B cell (primary cell): ENCODE results near the gene HCN1. TPM values are rescaled to one million over a fixed set of nuclear protein-coding genes. Genes with fewer than 3 reads are reported as not detected.

Experiments used
- ATAC-seq: fragments of 200-7000 bp; cut with Tn5 transposase; one replicate; pipeline ENCODE4 v1.10.0; 2021; ENCODE audit warnings: low read depth, mild to moderate bottlenecking, moderate number of reproducible peaks, moderate library complexity
- CTCF ChIA-PET: fragments of 350-600 bp; sonication (Branson Sonifier 250); formaldehyde crosslinking; loops from one replicate; lab custom pipeline; 2021; ENCODE audit warnings: antibody characterized with exemption, inconsistent platforms; lab: Charles Lee
- POLR2A ChIA-PET: fragments of 350-600 bp; sonication (Branson Sonifier 250); formaldehyde crosslinking; loops from one replicate; lab custom pipeline; 2021; ENCODE audit warnings: antibody characterized with exemption; lab: Charles Lee
- DNase-seq: peaks from one replicate; pipeline ENCODE4 v3.0.0; 2013
- H2AFZ ChIP-seq: 2 replicates; pipeline ENCODE4 v1.6.1; 2012; ENCODE audit warnings: mild to moderate bottlenecking, low read depth, low read length; ENCODE audit not compliant: insufficient read depth, poor library complexity, severe bottlenecking
- H3K27ac ChIP-seq, 2 donors: 1 replicate in 1 of 2; 2 replicates in 1 of 2; pipeline ENCODE4 v1.5.1; 2012 to 2013; ENCODE audit warnings: low read length in 2 of 2, mild to moderate bottlenecking in 2 of 2, moderate library complexity in 1 of 2
- H3K27me3 ChIP-seq, 4 experiments: fragments of 200-600 bp in 1 of 4; sonication (generic) in 1 of 4; replicated peaks in 1 of 4; 1 replicate in 2 of 4; 2 replicates in 2 of 4; pipeline versions ENCODE4 v1.6.1 to v1.7.0; 2013 to 2016; ENCODE audit warnings: low read length in 3 of 4, mild to moderate bottlenecking in 2 of 4, mixed read lengths in 1 of 4, moderate library complexity in 1 of 4; ENCODE audit not compliant: insufficient read depth in 4 of 4, control insufficient read depth in 3 of 4; ENCODE audit errors: control extremely low read depth in 1 of 4
- H3K36me3 ChIP-seq, 2 experiments: replicated peaks in 1 of 2; 1 replicate in 1 of 2; 2 replicates in 1 of 2; pipeline versions ENCODE4 v1.6.1 to v1.7.1; 2013; ENCODE audit warnings: low read length in 1 of 2; ENCODE audit not compliant: insufficient read depth in 2 of 2, control insufficient read depth in 1 of 2; ENCODE audit errors: control extremely low read depth in 1 of 2, extremely low read depth in 1 of 2
- H3K4me1 ChIP-seq, 2 donors: fragments of 200-600 bp in 1 of 2; sonication (generic) in 1 of 2; 1 replicate in 1 of 2; 2 replicates in 1 of 2; pipeline versions ENCODE4 v1.5.1 to v1.6.1; 2013 to 2017; ENCODE audit warnings: low read length in 2 of 2; ENCODE audit not compliant: control insufficient read depth in 2 of 2, insufficient read depth in 2 of 2
- H3K4me2 ChIP-seq: replicated peaks from 2 replicates; pipeline ENCODE3; 2012; ENCODE audit warnings: mild to moderate bottlenecking, low read depth, low read length; ENCODE audit not compliant: poor library complexity, severe bottlenecking
- H3K4me3 ChIP-seq, 5 experiments: fragments of 200-600 bp in 1 of 5; sonication (generic) in 1 of 5; 1 replicate in 3 of 5; 2 replicates in 2 of 5; pipeline versions ENCODE4 v1.5.1 to v1.7.0; 2011 to 2016; ENCODE audit warnings: low read length in 4 of 5, mild to moderate bottlenecking in 4 of 5, low read depth in 2 of 5, control low read depth in 1 of 5, moderate library complexity in 1 of 5; ENCODE audit not compliant: insufficient read depth in 1 of 5; ENCODE audit errors: control extremely low read depth in 1 of 5, extremely low read depth in 1 of 5
- H3K79me2 ChIP-seq: fragments of 200-600 bp; sonication (generic); one replicate; pipeline ENCODE4 v1.6.0; 2016; ENCODE audit warnings: low read length; ENCODE audit not compliant: control insufficient read depth, insufficient read depth
- H3K9ac ChIP-seq: fragments of 200-600 bp; sonication (generic); 2 replicates; pipeline ENCODE4 v1.6.1; 2017; ENCODE audit warnings: mild to moderate bottlenecking, low read length, moderate library complexity
- H3K9me3 ChIP-seq, 3 donors: one replicate each; pipeline versions ENCODE4 v1.6.1 to v1.7.1; 2013; ENCODE audit warnings: low read length in 2 of 3; ENCODE audit not compliant: control insufficient read depth in 2 of 3, insufficient read depth in 1 of 3; ENCODE audit errors: control extremely low read depth in 1 of 3
- H4K20me1 ChIP-seq: 2 replicates; pipeline ENCODE4 v1.6.0; 2012; ENCODE audit warnings: mild to moderate bottlenecking, low read length; ENCODE audit not compliant: insufficient read depth, control insufficient read depth, poor library complexity, severe bottlenecking
- H3K27ac Mint-ChIP-seq: one replicate; pipeline ENCODE4 v1.8.0; 2021; ENCODE audit warnings: mixed read lengths
- H3K27me3 Mint-ChIP-seq: one replicate; pipeline ENCODE4 v1.8.0; 2021; ENCODE audit warnings: mixed read lengths
- H3K4me1 Mint-ChIP-seq: one replicate; pipeline ENCODE4 v1.8.0; 2021; ENCODE audit warnings: mixed read lengths
- H3K4me3 Mint-ChIP-seq: one replicate; pipeline ENCODE4 v1.8.0; 2021; ENCODE audit warnings: mixed read lengths
- H3K9me3 Mint-ChIP-seq: one replicate; pipeline ENCODE4 v1.8.0; 2022; ENCODE audit warnings: mixed read lengths; ENCODE audit not compliant: insufficient read depth
- EZH2 ChIP-seq: IDR thresholded peaks from 2 replicates; pipeline ENCODE4 v1.6.1; 2012; ENCODE audit warnings: borderline replicate concordance, low read depth, mild to moderate bottlenecking, moderate library complexity, low read length; ENCODE audit not compliant: insufficient read depth, poor library complexity, severe bottlenecking
- WGBS: methylation state at CpG from one replicate; pipeline ENCODE4 v1.1.5; 2013; ENCODE audit warnings: missing lambda C conversion rate; ENCODE audit not compliant: insufficient coverage; 5-methylcytosine and 5-hydroxymethylcytosine counted together
- intact Hi-C: fragments of 100-400 bp; cut with micrococcal nuclease; formaldehyde crosslinking; loops from one replicate; pipeline ENCODE4 v1.10.0; 2022
- polyA minus RNA-seq: library from RNA; depleted of rRNA, polyadenylated mRNA; stranded (reverse); fragments of >200 nt; gene quantifications from 2 replicates; pipeline ENCODE4 v1.2.3, GENCODE V29; 2012
- polyA plus RNA-seq: library from polyadenylated mRNA; depleted of rRNA; stranded (reverse); fragments of >200 nt; gene quantifications from 2 replicates; pipeline ENCODE4 v1.2.3, GENCODE V29; 2012
- total RNA-seq, 2 donors: library from RNA; stranded (reverse); fragments of 120-200 nt in 1 of 2; gene quantifications; 1 replicate in 1 of 2; 2 replicates in 1 of 2; pipeline versions ENCODE4 v1.2.3 to v1.2.4, GENCODE V29; 2013 to 2022
- TF ChIP-seq, protein P1 (sequence below): fragments of 200-600 bp; IDR thresholded peaks from one replicate; pipeline ENCODE4 v1.8.0; 2022; ENCODE audit warnings: antibody characterized with exemption, mild to moderate bottlenecking

Gene HCN1
- not detected in 2 replicates for total RNA-seq
- 0.05 TPM for total RNA-seq (2013)
- not detected in 2 replicates for polyA plus RNA-seq
- polyA minus RNA-seq: not detected in 2 replicates

DNA sequence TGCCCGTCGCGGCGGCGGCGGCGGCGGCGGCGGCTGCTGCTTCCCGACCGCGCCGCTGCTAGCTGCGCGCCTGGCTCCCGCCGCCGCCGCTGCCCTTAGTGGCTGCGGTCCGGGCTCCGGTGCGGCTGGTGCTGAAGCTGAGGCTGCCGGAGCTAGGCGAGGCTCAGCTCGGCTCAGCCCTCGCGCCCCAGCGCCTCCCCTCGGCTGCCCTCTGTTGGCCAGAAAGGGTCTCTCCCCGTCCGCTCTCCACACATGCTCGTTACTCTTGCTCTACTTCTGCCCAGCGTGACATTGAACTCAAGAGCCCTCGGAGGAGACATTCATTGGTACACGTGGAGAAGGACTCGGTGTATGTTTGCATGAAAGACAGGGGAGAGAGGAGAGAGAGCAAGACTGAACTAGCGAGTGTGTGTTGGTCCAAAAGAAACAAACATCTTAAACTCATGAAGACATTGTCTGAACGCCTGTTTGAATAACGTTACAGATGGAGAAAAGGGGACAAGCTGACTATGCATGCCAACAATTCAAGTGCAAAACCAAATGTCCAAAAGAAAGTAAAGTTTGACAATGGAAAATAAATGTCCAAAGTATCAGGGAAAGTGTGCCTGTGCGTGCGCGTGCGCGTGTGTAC is at the start of gene HCN1:
Gene HCN1 (minus strand): TSS at position 175 of the 631 bp plus-strand sequence.
- 19% methylated on average over 39 of the region's 46 CpGs for WGBS
- Mint-ChIP-seq H3K27ac (no peak within 1 kb of the TSS), H3K27me3 (peaks cover 17% of the 10 kb centered on the region), H3K4me3 (no peak within 1 kb of the TSS), H3K9me3 (no peaks in the 10 kb centered on the region), H3K4me1 (peaks cover 3% of the 10 kb centered on the region)
- H3K27ac ChIP-seq: no peak within 1 kb of the TSS
- CTCF ChIA-PET: interaction anchor here (1.2 kb wide), 1 partner anchor 9 kb away, joined by 3 read pairs; no protein-coding TSS in a partner anchor
- DNase-seq (peak; percentile 5), ATAC-seq (peak; percentile 33)
- no peak within 1 kb of the TSS for H2AFZ ChIP-seq
- POLR2A ChIA-PET: no interaction called here
- H3K9ac ChIP-seq: no peak within 1 kb of the TSS
- peaks cover 0 to 6% (median 0%) of the 10 kb centered on the region in 3 donors for H3K9me3 ChIP-seq
- no peak for TF ChIP-seq EZH2
- TF ChIP-seq, protein P1, sequence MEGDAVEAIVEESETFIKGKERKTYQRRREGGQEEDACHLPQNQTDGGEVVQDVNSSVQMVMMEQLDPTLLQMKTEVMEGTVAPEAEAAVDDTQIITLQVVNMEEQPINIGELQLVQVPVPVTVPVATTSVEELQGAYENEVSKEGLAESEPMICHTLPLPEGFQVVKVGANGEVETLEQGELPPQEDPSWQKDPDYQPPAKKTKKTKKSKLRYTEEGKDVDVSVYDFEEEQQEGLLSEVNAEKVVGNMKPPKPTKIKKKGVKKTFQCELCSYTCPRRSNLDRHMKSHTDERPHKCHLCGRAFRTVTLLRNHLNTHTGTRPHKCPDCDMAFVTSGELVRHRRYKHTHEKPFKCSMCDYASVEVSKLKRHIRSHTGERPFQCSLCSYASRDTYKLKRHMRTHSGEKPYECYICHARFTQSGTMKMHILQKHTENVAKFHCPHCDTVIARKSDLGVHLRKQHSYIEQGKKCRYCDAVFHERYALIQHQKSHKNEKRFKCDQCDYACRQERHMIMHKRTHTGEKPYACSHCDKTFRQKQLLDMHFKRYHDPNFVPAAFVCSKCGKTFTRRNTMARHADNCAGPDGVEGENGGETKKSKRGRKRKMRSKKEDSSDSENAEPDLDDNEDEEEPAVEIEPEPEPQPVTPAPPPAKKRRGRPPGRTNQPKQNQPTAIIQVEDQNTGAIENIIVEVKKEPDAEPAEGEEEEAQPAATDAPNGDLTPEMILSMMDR: no peak
- peaks cover 0 to 12% (median 6%) of the 10 kb centered on the region in 4 experiments for H3K27me3 ChIP-seq
- H4K20me1 ChIP-seq: no peaks in the 10 kb centered on the region
- H3K4me3 ChIP-seq: no peak within 1 kb of the TSS
- H3K36me3 ChIP-seq: no peaks in the 10 kb centered on the region
- H3K4me1 ChIP-seq: peaks cover 0 to 4% of the 10 kb centered on the region in 2 donors
- no peaks in the 10 kb centered on the region for H3K79me2 ChIP-seq
- H3K4me2 ChIP-seq: no peak within 1 kb of the TSS
- intact Hi-C loops: no loop called here

DNA sequence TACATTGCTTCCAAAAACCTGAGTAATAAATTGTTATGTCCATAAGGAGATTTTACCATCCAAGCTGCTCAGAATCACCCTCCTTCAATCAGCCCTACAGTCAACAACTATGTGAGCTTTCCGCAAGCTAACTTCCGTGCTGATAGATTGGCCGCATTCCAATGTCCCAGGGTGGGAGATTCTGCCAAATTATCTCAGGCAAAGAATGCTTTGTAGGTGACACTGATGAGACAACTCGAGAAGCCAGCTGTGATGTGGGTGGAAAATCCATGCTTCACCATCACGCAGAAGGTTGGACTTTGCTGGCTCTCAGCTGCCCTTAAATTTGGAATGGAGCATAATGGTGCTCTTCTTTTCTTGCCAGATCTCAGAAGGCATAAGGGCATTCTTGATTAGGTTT is 44.9 kb upstream of the HCN1 start:
- Mint-ChIP-seq H3K4me1 (no peaks in the 10 kb centered on the region), H3K27me3 (no peaks in the 10 kb centered on the region), H3K9me3 (peaks cover 5% of the 10 kb centered on the region), H3K27ac (no peak overlapping the region), H3K4me3 (no peak overlapping the region)
- Histone ChIP-seq H3K9me3 (peaks cover 0 to 7% (median 0%) of the 10 kb centered on the region in 3 donors), H3K36me3 (no peaks in the 10 kb centered on the region), H3K4me1 (no peaks in the 10 kb centered on the region), H2AFZ (no peak overlapping the region), H3K4me3 (no peak overlapping the region), H3K4me2 (no peak overlapping the region), H3K27me3 (no peaks in the 10 kb centered on the region), H4K20me1 (no peaks in the 10 kb centered on the region), H3K9ac (no peak overlapping the region), H3K27ac (no peak overlapping the region), H3K79me2 (no peaks in the 10 kb centered on the region)
- DNase-seq (no peak), ATAC-seq (no peak)
- 67% methylated on average over 1 of the region's 5 CpGs for WGBS
- TF ChIP-seq, protein P1: no peak
- no peak for TF ChIP-seq EZH2
- ChIA-PET POLR2A (no interaction called here), CTCF (no interaction called here)
- intact Hi-C loops: no loop called here
